SK-N-SH treated with all-trans-retinoic acid at 6 μM for 48 hours (cell line): ENCODE measurements around the gene NTSR2.

Experiments
- ATAC-seq: fragments of 200-7000 bp; cut with Tn5 transposase; 3 replicates; pipeline ENCODE4 v1.9.1; 2020; ENCODE audit warnings: mild to moderate bottlenecking, moderate library complexity
- ARNTL ChIP-seq: fragments of 450-650 bp; formaldehyde crosslinking; IDR thresholded peaks from 2 replicates; pipeline ENCODE4 v1.5.0; 2020; ENCODE audit warnings: low read depth, mild to moderate bottlenecking, moderate library complexity, borderline replicate concordance
- BACH2 ChIP-seq: fragments of 250-450 bp; sonication (Bioruptor Pico); IDR thresholded peaks from 2 replicates; pipeline ENCODE4 v1.9.0; 2021; ENCODE audit warnings: mild to moderate bottlenecking, borderline replicate concordance
- CSDC2 ChIP-seq: fragments of 250-450 bp; sonication (Bioruptor Pico); IDR thresholded peaks from 2 replicates; pipeline ENCODE4 v1.5.0; 2020; ENCODE audit warnings: mild to moderate bottlenecking, moderate library complexity
- ESRRG ChIP-seq: fragments of 250-450 bp; sonication (Bioruptor Pico); IDR thresholded peaks from 2 replicates; pipeline ENCODE4 v1.6.1; 2021; ENCODE audit warnings: mild to moderate bottlenecking
- GLIS3 ChIP-seq: fragments of 250-450 bp; sonication (Bioruptor Pico); IDR thresholded peaks from 2 replicates; pipeline ENCODE4 v1.5.0; 2020; ENCODE audit warnings: mild to moderate bottlenecking, moderate library complexity
- ISL1 ChIP-seq: fragments of 250-450 bp; sonication (Bioruptor Pico); IDR thresholded peaks from 2 replicates; pipeline ENCODE4 v2.1.2; 2022; ENCODE audit warnings: mild to moderate bottlenecking, moderate library complexity
- OSR1 ChIP-seq: fragments of 250-450 bp; sonication (Bioruptor Pico); IDR thresholded peaks from 2 replicates; pipeline ENCODE4 v1.8.0; 2022; ENCODE audit warnings: moderate library complexity, mild to moderate bottlenecking, inconsistent platforms
- PPARA ChIP-seq: fragments of 250-450 bp; sonication (Bioruptor Pico); IDR thresholded peaks from 2 replicates; pipeline ENCODE4 v1.5.0; 2020; ENCODE audit warnings: mild to moderate bottlenecking, borderline replicate concordance
- RARB ChIP-seq: fragments of 250-450 bp; sonication (Bioruptor Pico); IDR thresholded peaks from 2 replicates; pipeline ENCODE4 v1.8.0; 2021; ENCODE audit warnings: mild to moderate bottlenecking, moderate library complexity
- SNAI2 ChIP-seq: fragments of 250-450 bp; sonication (Bioruptor Pico); IDR thresholded peaks from 2 replicates; pipeline ENCODE4 v1.5.0; 2020; ENCODE audit warnings: mild to moderate bottlenecking, moderate library complexity
- TCF4 ChIP-seq: fragments of 250-450 bp; sonication (Bioruptor Pico); IDR thresholded peaks from 2 replicates; pipeline ENCODE4 v1.8.0; 2021; ENCODE audit warnings: mild to moderate bottlenecking, moderate library complexity, borderline replicate concordance
- ZC3H10 ChIP-seq: fragments of 250-450 bp; sonication (Bioruptor Pico); IDR thresholded peaks from 2 replicates; pipeline ENCODE4 v1.5.1; 2021; ENCODE audit warnings: mild to moderate bottlenecking, moderate library complexity
- ZFP3 ChIP-seq: fragments of 250-450 bp; sonication (Bioruptor Pico); IDR thresholded peaks from 2 replicates; pipeline ENCODE4 v1.5.0; 2020; ENCODE audit warnings: mild to moderate bottlenecking, moderate library complexity
- ZFP30 ChIP-seq: fragments of 450-650 bp; formaldehyde crosslinking; IDR thresholded peaks from 2 replicates; pipeline ENCODE4 v1.5.0; 2022; ENCODE audit warnings: mild to moderate bottlenecking, moderate library complexity
- ZNF565 ChIP-seq: fragments of 450-650 bp; formaldehyde crosslinking; conservative IDR thresholded peaks from 2 replicates; pipeline ENCODE4 v1.5.0; 2020; ENCODE audit warnings: low read depth, mild to moderate bottlenecking, moderate library complexity
- ZNF70 ChIP-seq: fragments of 450-650 bp; formaldehyde crosslinking; IDR thresholded peaks from 2 replicates; pipeline ENCODE4 v1.5.0; 2020; ENCODE audit warnings: mild to moderate bottlenecking, moderate library complexity
- ZNF8 ChIP-seq: fragments of 450-650 bp; formaldehyde crosslinking; IDR thresholded peaks from 2 replicates; pipeline ENCODE4 v1.5.0; 2020; ENCODE audit warnings: mild to moderate bottlenecking, moderate library complexity
- TF ChIP-seq, protein P1 (sequence below): fragments of 250-450 bp; sonication (Bioruptor Pico); IDR thresholded peaks from 2 replicates; pipeline ENCODE4 v1.8.0; 2020; ENCODE audit warnings: mild to moderate bottlenecking, moderate library complexity, borderline replicate concordance
- TF ChIP-seq, protein P2 (sequence below): fragments of 250-450 bp; sonication (Bioruptor Pico); IDR thresholded peaks from 2 replicates; pipeline ENCODE4 v1.5.1; 2020; ENCODE audit warnings: low read depth, mild to moderate bottlenecking, moderate library complexity
- TF ChIP-seq, protein P3 (sequence below): fragments of 250-450 bp; sonication (Bioruptor Pico); IDR thresholded peaks from 2 replicates; pipeline ENCODE4 v1.8.0; 2021; ENCODE audit warnings: low read depth, mild to moderate bottlenecking, moderate library complexity, borderline replicate concordance
- TF ChIP-seq, protein P4 (sequence below): fragments of 250-450 bp; sonication (Bioruptor Pico); IDR thresholded peaks from 2 replicates; pipeline ENCODE4 v1.5.0; 2020; ENCODE audit warnings: mild to moderate bottlenecking, moderate library complexity
- TF ChIP-seq, protein P5 (sequence below): fragments of 250-450 bp; sonication (Bioruptor Pico); IDR thresholded peaks from 2 replicates; pipeline ENCODE4 v1.5.1; 2021; ENCODE audit warnings: mild to moderate bottlenecking, moderate library complexity

The NTSR2 gene

DNA sequence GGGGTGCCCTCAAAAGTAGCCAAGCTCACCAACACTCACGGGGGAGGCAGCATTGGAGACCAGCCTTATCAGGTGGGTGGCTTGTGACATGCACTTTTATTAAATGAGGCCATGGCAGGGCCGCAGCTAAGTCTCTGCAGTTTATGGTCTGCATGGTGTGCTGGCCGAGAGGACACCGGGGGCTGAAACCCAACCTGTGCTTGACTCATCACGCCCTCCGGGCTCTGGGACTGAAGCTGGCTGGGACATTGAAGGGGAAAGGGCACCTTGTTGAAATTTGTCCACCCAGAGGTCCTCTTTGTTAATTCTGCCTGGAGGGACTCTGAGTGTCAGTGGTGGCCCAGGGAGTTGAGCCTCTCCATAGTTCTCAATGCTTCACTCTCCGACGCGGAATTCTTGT is 17.7 kb upstream of the NTSR2 start:
- no peak; the same call in 1 of the 3 replicates for ATAC-seq
- TF ChIP-seq BACH2: no peak
- no peak for TF ChIP-seq ZNF565
- TF ChIP-seq, protein P1, sequence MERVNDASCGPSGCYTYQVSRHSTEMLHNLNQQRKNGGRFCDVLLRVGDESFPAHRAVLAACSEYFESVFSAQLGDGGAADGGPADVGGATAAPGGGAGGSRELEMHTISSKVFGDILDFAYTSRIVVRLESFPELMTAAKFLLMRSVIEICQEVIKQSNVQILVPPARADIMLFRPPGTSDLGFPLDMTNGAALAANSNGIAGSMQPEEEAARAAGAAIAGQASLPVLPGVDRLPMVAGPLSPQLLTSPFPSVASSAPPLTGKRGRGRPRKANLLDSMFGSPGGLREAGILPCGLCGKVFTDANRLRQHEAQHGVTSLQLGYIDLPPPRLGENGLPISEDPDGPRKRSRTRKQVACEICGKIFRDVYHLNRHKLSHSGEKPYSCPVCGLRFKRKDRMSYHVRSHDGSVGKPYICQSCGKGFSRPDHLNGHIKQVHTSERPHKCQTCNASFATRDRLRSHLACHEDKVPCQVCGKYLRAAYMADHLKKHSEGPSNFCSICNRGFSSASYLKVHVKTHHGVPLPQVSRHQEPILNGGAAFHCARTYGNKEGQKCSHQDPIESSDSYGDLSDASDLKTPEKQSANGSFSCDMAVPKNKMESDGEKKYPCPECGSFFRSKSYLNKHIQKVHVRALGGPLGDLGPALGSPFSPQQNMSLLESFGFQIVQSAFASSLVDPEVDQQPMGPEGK (CRISPR knock-in tag): no peak
- no peak for TF ChIP-seq ZFP3 (CRISPR knock-in tag)
- no peak for TF ChIP-seq ZFP30 (CRISPR knock-in tag)
- no peak for TF ChIP-seq TCF4
- TF ChIP-seq, protein P2, sequence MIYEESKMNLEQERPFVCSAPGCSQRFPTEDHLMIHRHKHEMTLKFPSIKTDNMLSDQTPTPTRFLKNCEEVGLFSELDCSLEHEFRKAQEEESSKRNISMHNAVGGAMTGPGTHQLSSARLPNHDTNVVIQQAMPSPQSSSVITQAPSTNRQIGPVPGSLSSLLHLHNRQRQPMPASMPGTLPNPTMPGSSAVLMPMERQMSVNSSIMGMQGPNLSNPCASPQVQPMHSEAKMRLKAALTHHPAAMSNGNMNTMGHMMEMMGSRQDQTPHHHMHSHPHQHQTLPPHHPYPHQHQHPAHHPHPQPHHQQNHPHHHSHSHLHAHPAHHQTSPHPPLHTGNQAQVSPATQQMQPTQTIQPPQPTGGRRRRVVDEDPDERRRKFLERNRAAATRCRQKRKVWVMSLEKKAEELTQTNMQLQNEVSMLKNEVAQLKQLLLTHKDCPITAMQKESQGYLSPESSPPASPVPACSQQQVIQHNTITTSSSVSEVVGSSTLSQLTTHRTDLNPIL: no peak

DNA sequence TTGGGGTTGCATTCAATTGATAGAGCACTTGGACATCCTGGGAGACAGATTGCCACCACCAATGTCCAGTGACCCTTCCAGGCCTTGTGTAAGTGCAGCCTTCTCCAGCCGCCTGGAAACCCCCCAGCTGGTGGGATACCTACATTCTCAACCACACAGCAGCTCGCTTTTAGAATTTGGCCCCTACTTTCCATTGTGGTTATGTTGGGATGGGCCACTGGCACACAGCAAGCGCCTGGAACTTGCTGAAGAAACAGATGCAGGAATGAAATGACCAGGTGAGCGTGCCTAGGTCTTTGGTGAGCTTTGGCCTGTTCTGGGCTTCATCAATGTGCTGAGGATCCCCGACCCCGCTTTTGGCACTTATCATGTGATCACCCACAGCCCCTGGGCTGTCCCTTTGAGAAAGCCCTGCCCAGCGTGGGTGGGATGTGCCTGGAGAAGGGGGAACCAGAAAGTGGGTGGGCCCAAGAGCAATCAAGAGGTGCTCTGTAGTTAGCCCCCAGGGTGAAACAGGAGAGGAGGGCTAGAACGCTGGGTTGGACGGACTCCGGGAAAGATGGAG is 16.0 kb upstream of the NTSR2 start:
- no peak for ATAC-seq
- TF ChIP-seq ZNF70 (CRISPR knock-in tag) (no peak), ZFP3 (CRISPR knock-in tag) (no peak), ARNTL (CRISPR knock-in tag) (no peak), PPARA (CRISPR knock-in tag) (no peak), SNAI2 (CRISPR knock-in tag) (no peak), ESRRG (CRISPR knock-in tag) (no peak), ZNF565 (no peak), GLIS3 (CRISPR knock-in tag) (no peak), OSR1 (CRISPR knock-in tag) (no peak), ISL1 (CRISPR knock-in tag) (no peak)
- TF ChIP-seq, protein P1 (CRISPR knock-in tag): no peak
- TF ChIP-seq, protein P3, sequence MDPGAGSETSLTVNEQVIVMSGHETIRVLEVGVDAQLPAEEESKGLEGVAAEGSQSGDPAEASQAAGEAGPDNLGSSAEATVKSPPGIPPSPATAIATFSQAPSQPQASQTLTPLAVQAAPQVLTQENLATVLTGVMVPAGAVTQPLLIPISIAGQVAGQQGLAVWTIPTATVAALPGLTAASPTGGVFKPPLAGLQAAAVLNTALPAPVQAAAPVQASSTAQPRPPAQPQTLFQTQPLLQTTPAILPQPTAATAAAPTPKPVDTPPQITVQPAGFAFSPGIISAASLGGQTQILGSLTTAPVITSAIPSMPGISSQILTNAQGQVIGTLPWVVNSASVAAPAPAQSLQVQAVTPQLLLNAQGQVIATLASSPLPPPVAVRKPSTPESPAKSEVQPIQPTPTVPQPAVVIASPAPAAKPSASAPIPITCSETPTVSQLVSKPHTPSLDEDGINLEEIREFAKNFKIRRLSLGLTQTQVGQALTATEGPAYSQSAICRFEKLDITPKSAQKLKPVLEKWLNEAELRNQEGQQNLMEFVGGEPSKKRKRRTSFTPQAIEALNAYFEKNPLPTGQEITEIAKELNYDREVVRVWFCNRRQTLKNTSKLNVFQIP (CRISPR knock-in tag): no peak
- TF ChIP-seq, all 23 proteins: peak for 0

DNA sequence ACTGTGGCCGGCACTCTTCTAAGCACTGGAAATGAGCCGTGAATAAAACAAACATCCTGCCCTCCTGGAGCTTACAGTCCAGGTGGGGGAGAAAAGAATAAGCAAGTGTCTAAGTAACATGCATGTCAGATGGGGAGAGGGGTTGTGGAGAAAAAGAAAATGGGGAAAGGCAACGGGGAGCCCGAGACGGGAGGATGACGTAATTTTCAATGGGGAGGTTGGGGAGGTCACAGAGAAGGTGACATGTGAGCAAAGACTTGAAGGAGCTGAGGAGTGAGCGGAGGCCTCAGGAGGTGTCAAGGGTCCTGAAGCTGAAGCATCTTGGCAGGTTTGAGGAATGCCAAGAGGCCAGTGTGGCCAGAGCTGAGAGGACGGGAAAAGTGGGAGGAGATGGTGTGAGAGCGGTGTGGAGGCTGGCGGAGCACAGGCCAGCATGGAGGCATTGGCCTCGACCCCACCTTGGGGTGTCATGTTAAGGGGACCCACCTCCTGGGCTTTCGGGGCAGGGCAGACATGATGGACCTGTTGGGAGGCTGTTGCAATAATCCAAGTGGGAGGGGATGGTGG is 15.0 kb upstream of the NTSR2 start:
- no peak for ATAC-seq
- no peak for TF ChIP-seq ZC3H10
- no peak for TF ChIP-seq ZNF8 (CRISPR knock-in tag)
- TF ChIP-seq CSDC2 (CRISPR knock-in tag): no peak
- TF ChIP-seq, protein P4, sequence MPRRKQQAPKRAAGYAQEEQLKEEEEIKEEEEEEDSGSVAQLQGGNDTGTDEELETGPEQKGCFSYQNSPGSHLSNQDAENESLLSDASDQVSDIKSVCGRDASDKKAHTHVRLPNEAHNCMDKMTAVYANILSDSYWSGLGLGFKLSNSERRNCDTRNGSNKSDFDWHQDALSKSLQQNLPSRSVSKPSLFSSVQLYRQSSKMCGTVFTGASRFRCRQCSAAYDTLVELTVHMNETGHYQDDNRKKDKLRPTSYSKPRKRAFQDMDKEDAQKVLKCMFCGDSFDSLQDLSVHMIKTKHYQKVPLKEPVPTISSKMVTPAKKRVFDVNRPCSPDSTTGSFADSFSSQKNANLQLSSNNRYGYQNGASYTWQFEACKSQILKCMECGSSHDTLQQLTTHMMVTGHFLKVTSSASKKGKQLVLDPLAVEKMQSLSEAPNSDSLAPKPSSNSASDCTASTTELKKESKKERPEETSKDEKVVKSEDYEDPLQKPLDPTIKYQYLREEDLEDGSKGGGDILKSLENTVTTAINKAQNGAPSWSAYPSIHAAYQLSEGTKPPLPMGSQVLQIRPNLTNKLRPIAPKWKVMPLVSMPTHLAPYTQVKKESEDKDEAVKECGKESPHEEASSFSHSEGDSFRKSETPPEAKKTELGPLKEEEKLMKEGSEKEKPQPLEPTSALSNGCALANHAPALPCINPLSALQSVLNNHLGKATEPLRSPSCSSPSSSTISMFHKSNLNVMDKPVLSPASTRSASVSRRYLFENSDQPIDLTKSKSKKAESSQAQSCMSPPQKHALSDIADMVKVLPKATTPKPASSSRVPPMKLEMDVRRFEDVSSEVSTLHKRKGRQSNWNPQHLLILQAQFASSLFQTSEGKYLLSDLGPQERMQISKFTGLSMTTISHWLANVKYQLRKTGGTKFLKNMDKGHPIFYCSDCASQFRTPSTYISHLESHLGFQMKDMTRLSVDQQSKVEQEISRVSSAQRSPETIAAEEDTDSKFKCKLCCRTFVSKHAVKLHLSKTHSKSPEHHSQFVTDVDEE: no peak
- no peak for TF ChIP-seq ZNF565
- no peak for TF ChIP-seq ZFP3 (CRISPR knock-in tag)
- TF ChIP-seq SNAI2 (CRISPR knock-in tag): no peak
- no peak for TF ChIP-seq ESRRG (CRISPR knock-in tag)
- TF ChIP-seq, protein P1 (CRISPR knock-in tag): no peak
- no peak for TF ChIP-seq RARB (CRISPR knock-in tag)
- TF ChIP-seq TCF4: no peak
- no peak for TF ChIP-seq OSR1 (CRISPR knock-in tag)
- TF ChIP-seq, protein P3 (CRISPR knock-in tag): no peak
- TF ChIP-seq, protein P5, sequence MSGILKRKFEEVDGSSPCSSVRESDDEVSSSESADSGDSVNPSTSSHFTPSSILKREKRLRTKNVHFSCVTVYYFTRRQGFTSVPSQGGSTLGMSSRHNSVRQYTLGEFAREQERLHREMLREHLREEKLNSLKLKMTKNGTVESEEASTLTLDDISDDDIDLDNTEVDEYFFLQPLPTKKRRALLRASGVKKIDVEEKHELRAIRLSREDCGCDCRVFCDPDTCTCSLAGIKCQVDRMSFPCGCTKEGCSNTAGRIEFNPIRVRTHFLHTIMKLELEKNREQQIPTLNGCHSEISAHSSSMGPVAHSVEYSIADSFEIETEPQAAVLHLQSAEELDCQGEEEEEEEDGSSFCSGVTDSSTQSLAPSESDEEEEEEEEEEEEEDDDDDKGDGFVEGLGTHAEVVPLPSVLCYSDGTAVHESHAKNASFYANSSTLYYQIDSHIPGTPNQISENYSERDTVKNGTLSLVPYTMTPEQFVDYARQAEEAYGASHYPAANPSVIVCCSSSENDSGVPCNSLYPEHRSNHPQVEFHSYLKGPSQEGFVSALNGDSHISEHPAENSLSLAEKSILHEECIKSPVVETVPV (CRISPR knock-in tag): no peak
